ENCODE results near the gene AJUBA.
"Not testable (repeated sequence)": the region's sequence is repeated elsewhere in the genome, so short reads cannot be mapped to it uniquely, and the experiment has no call there.

Gene AJUBA

GRCh38 chr14:22981876-22982476 is 375 bp downstream of the AJUBA start:
- no peak for DNase-seq (ENCODE audit: extremely low read depth in 1 of 2, low read depth in 1 of 2)

GRCh38 chr14:22981090-22981875 is 1.1 kb downstream of the AJUBA start:
- DNase-seq (ENCODE audit: extremely low read depth in 1 of 2, low read depth in 1 of 2) = no peak

- no peak for DNase-seq (ENCODE audit: extremely low read depth in 1 of 2, low read depth in 1 of 2)
Observed at GRCh38 chr14:22980672-22981089, 1.7 kb downstream of the AJUBA start.

GRCh38 chr14:22979748-22980392 is 2.5 kb downstream of the AJUBA start:
- no peak for DNase-seq (ENCODE audit: extremely low read depth in 1 of 2, low read depth in 1 of 2)

GRCh38 chr14:22978981-22979671 is 3.2 kb downstream of the AJUBA start:
- DNase-seq (ENCODE audit: extremely low read depth in 1 of 2, low read depth in 1 of 2) = no peak

- no peak for DNase-seq (ENCODE audit: extremely low read depth in 1 of 2, low read depth in 1 of 2)
Observed at GRCh38 chr14:22978487-22978837, 3.9 kb downstream of the AJUBA start.

- DNase-seq (ENCODE audit: extremely low read depth in 1 of 2, low read depth in 1 of 2) = no peak
Observed at GRCh38 chr14:22977684-22978486, 4.5 kb downstream of the AJUBA start.

GRCh38 chr14:22977434-22977683 is 5.0 kb downstream of the AJUBA start:
- no peak for DNase-seq (ENCODE audit: extremely low read depth in 1 of 2, low read depth in 1 of 2)

GRCh38 chr14:22976620-22977433 is 5.5 kb downstream of the AJUBA start:
- no peak for DNase-seq (ENCODE audit: extremely low read depth in 1 of 2, low read depth in 1 of 2)

GRCh38 chr14:22974530-22975313 is 7.6 kb downstream of the AJUBA start:
- DNase-seq (ENCODE audit: extremely low read depth in 1 of 2, low read depth in 1 of 2) = no peak

- no peak for DNase-seq (ENCODE audit: extremely low read depth in 1 of 2, low read depth in 1 of 2)
Observed at GRCh38 chr14:22973217-22974032, 8.9 kb downstream of the AJUBA start.

GRCh38 chr14:22972313-22972930 is 9.9 kb downstream of the AJUBA start:
- no peak for DNase-seq (ENCODE audit: extremely low read depth in 1 of 2, low read depth in 1 of 2)

- DNase-seq (ENCODE audit: extremely low read depth in 1 of 2, low read depth in 1 of 2) = no peak
Observed at GRCh38 chr14:22971152-22971551, 11.2 kb downstream of the AJUBA start.

- no peak for DNase-seq (ENCODE audit: extremely low read depth in 1 of 2, low read depth in 1 of 2)
Observed at GRCh38 chr14:22966783-22967269, 15.5 kb downstream of the AJUBA start.

- not testable (repeated sequence) for DNase-seq (ENCODE audit: extremely low read depth in 1 of 2, low read depth in 1 of 2)
Observed at GRCh38 chr14:22965916-22966782, 16.2 kb downstream of the AJUBA start.

- DNase-seq (ENCODE audit: extremely low read depth in 1 of 2, low read depth in 1 of 2) = no peak
Observed at GRCh38 chr14:22962061-22962676, 20.2 kb downstream of the AJUBA start.

All from activated CD8-positive, alpha-beta memory T cell treated with anti-CD3 and anti-CD28 coated beads for 1 hour (primary cell).